Chondrocyte (in vitro differentiated cells): ENCODE measurements around the gene ASPG. TPM values are rescaled to one million over a fixed set of nuclear protein-coding genes. Genes with fewer than 3 reads are reported as not detected.

ENCODE experiments used
- DNase-seq: peaks from one replicate; pipeline ENCODE4 v3.0.0; 2021; ENCODE audit warnings: mixed read lengths, low spot score
- H3K27ac Mint-ChIP-seq: one replicate; pipeline ENCODE4 v1.8.0; 2021; ENCODE audit warnings: mild to moderate bottlenecking, moderate library complexity, mixed read lengths; ENCODE audit not compliant: unreplicated experiment
- H3K27me3 Mint-ChIP-seq: 2 replicates; pipeline ENCODE4 v1.8.0; 2021; ENCODE audit warnings: low read depth, mixed read lengths
- H3K36me3 Mint-ChIP-seq: 2 replicates; pipeline ENCODE4 v1.8.0; 2021; ENCODE audit warnings: low read depth, mixed read lengths
- H3K4me1 Mint-ChIP-seq: 2 replicates; pipeline ENCODE4 v1.8.0; 2021; ENCODE audit warnings: low read depth, mild to moderate bottlenecking, mixed read lengths
- H3K4me3 Mint-ChIP-seq: one replicate; pipeline ENCODE4 v1.8.0; 2021; ENCODE audit warnings: mild to moderate bottlenecking, moderate library complexity, mixed read lengths; ENCODE audit not compliant: unreplicated experiment
- H3K9me3 Mint-ChIP-seq: 2 replicates; pipeline ENCODE4 v1.8.0; 2021; ENCODE audit warnings: low read depth, mixed read lengths
- long read RNA-seq: library from polyadenylated mRNA; stranded (forward); transcript quantifications from one replicate; pipeline ENCODE4 v2.0.0, GENCODE V29; 2021
- total RNA-seq: library from RNA; stranded (reverse); gene quantifications from 3 replicates; pipeline ENCODE4 v1.2.1, GENCODE V29; 2021
- TF ChIP-seq, protein P1 (sequence below): fragments of 200-600 bp; sonication (generic); IDR thresholded peaks from 2 replicates; pipeline ENCODE4 v1.5.0; 2021; ENCODE audit warnings: antibody characterized with exemption, mild to moderate bottlenecking, moderate library complexity

The ASPG gene
- total RNA-seq = not detected in 3 replicates
- long read RNA-seq = 0 reads

DNA sequence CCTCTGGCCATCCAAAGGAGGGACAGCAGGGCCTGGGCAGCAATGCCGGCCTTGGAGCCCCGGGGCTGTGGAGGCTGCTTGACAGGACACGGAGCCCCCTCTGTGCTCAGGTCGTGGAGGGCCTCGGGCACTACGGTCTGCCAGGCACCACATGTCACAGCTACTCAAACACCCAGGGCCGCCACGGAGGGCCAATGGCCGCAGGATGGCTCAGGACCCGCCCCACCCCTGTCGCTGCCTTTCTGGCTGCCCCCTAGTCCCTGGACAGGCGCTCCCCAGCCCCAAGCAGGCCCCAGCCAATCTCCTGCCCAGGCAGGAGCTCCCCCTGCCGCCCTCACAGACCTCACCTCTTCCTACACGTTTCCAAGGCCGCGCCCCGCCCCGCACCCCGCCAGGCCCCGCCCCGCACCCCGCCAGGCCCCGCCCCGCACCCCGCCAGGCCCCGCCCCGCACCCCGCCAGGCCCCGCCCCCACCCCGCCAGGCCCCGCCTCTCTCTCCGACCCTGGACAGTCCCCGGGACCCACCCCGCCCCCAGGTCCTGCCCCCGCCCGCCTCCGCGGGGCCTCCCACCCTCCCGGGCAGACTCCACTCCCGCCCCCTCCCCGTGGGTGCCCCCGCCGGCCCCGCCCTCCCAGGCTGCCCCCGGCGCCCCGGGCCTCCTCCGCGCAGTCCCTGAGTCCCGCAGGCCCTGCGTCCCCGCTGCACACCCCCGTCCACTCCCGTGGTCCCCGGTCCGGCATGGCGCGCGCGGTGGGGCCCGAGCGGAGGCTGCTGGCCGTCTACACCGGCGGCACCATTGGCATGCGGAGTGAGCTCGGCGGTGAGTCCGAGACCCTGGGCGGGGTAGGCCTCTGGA is at the start of gene ASPG:
TSS of gene ASPG (plus strand) at position 669 of the 857 bp plus-strand sequence. CDS start at position 740, 71 bp downstream.
- Mint-ChIP-seq H3K36me3 (no peaks in the 10 kb centered on the region), H3K27me3 (peaks cover 26% of the 10 kb centered on the region), H3K4me1 (no peaks in the 10 kb centered on the region), H3K9me3 (no peaks in the 10 kb centered on the region), H3K4me3 (no peak within 1 kb of the TSS), H3K27ac (no peak within 1 kb of the TSS)
- peak; percentile 91 for DNase-seq
- TF ChIP-seq, protein P1, sequence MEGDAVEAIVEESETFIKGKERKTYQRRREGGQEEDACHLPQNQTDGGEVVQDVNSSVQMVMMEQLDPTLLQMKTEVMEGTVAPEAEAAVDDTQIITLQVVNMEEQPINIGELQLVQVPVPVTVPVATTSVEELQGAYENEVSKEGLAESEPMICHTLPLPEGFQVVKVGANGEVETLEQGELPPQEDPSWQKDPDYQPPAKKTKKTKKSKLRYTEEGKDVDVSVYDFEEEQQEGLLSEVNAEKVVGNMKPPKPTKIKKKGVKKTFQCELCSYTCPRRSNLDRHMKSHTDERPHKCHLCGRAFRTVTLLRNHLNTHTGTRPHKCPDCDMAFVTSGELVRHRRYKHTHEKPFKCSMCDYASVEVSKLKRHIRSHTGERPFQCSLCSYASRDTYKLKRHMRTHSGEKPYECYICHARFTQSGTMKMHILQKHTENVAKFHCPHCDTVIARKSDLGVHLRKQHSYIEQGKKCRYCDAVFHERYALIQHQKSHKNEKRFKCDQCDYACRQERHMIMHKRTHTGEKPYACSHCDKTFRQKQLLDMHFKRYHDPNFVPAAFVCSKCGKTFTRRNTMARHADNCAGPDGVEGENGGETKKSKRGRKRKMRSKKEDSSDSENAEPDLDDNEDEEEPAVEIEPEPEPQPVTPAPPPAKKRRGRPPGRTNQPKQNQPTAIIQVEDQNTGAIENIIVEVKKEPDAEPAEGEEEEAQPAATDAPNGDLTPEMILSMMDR = no peak

DNA sequence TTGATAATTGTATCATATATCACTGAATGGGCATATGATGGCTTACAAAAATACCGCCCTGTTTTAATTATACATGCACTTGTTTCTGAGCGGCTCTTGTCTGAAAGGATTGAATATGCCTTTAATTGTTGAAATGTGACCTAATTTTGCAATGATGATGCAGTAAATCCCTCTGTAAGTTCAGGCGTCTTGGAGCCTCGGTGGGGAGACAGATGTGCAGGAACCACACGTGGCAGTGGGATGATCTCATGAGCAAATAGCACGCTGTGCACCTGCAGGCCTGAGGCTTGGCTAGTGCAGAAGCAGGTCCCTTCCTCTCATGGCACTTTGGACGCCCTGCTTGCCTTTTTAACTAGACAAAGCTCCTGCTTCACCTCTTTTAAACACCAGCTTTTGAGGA is 49.3 kb upstream of the ASPG start:
- no peak overlapping the region for H3K4me3 Mint-ChIP-seq
- TF ChIP-seq, protein P1 = no peak
- no peak for DNase-seq
- H3K27ac Mint-ChIP-seq = no peak overlapping the region
- peaks cover 6% of the 10 kb centered on the region for H3K4me1 Mint-ChIP-seq
- no peaks in the 10 kb centered on the region for H3K36me3 Mint-ChIP-seq
- no peaks in the 10 kb centered on the region for H3K9me3 Mint-ChIP-seq
- H3K27me3 Mint-ChIP-seq = peaks cover 51% of the 10 kb centered on the region

DNA sequence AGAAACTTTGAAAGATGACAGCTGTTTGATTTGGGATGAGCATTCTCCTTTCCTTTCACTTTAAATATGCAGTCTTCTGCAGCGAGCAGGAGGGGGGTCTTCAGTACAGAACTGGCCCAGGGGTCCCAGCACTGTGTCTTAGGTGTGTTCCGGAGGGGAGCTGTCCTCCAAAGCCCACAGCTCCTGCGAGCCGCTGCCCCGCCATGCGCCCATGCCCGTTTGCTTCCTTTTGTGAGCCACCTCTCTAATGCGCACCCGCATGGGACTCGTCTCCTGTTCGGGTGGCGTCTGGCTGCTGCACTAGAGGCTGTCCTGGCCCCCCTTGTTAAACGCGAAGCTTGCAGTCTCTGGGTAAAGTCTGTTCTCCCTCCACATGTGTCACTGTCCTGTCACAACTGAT is 48.4 kb upstream of the ASPG start:
- TF ChIP-seq, protein P1 = no peak
- H3K36me3 Mint-ChIP-seq = no peaks in the 10 kb centered on the region
- no peak overlapping the region for H3K4me3 Mint-ChIP-seq
- H3K9me3 Mint-ChIP-seq = no peaks in the 10 kb centered on the region
- H3K27me3 Mint-ChIP-seq = peaks cover 56% of the 10 kb centered on the region
- no peak overlapping the region for H3K27ac Mint-ChIP-seq
- no peak for DNase-seq
- H3K4me1 Mint-ChIP-seq = no peaks in the 10 kb centered on the region

DNA sequence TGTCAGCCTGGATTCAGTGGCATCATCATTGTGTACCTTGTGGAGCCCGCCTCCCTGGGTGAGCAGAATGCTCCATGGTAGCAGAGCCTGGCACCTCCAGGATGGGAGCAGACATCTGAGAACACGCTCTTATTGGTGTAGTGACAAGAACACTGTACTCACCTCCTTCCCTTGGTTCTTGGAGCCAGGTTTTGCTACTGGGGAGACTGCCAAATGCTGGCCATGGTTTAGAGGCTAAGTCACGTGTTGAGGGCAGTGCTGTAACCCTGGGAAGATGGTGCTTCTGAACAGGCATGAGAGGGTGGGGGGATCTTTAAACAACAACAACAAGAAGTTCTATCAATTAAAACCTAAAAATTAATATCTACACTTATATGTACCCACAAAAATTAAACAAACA is 47.6 kb upstream of the ASPG start:
- Mint-ChIP-seq H3K9me3 (no peaks in the 10 kb centered on the region), H3K27ac (no peak overlapping the region), H3K4me3 (no peak overlapping the region), H3K36me3 (no peaks in the 10 kb centered on the region), H3K27me3 (peaks cover 53% of the 10 kb centered on the region), H3K4me1 (no peaks in the 10 kb centered on the region)
- TF ChIP-seq, protein P1 = no peak
- no peak for DNase-seq

DNA sequence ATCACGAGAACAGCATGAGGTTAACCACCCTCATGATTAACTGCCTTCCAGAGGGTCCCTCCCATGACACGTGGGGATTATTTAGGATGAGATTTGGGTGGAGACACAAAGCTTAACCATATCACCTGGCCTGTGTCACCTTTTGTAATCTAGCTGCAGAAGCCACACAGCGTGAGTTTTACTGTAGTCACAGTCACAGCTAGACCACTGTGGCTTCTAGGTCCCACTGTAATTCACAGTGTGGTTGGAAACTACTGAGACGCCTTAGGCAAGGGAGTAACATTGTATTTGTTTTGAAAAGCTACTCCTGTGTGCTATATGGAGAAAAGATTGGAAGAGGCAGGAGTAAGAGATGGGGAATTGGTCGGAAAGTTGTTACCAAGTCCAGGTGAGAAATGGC is 46.3 kb upstream of the ASPG start:
- Mint-ChIP-seq H3K27ac (no peak overlapping the region), H3K9me3 (no peaks in the 10 kb centered on the region), H3K4me3 (no peak overlapping the region), H3K4me1 (no peaks in the 10 kb centered on the region), H3K36me3 (no peaks in the 10 kb centered on the region), H3K27me3 (peaks cover 44% of the 10 kb centered on the region)
- no peak for DNase-seq
- TF ChIP-seq, protein P1 = no peak
